Stomach (tissue), 9 donors: ENCODE results near the gene UBXN6. TPM values are rescaled to one million over a fixed set of nuclear protein-coding genes. Genes with fewer than 3 reads are reported as not detected.

Source experiments
- DNase-seq, 2 donors: peaks; one replicate each; pipeline versions ENCODE4 v3.0.0 to v3.0.0-alpha.2; 2013 to 2019
- H3K27ac ChIP-seq, 5 donors: fragments of 200-600 bp in 4 of 5; sonication (generic) in 4 of 5; one replicate each; pipeline ENCODE4 v1.5.1; 2013 to 2019; ENCODE audit warnings: mild to moderate bottlenecking in 1 of 5, moderate library complexity in 1 of 5
- H3K27me3 ChIP-seq, 3 donors: fragments of 200-600 bp; sonication (generic); one replicate each; pipeline ENCODE4 v1.5.1; 2017 to 2019; ENCODE audit warnings: mixed run types in 1 of 3
- H3K36me3 ChIP-seq, 4 donors: fragments of 200-600 bp; sonication (generic); 1 replicate in 3 of 4; 2 replicates in 1 of 4; pipeline ENCODE4 v1.5.1; 2016 to 2019
- H3K4me1 ChIP-seq, 4 donors: fragments of 200-600 bp; sonication (generic); one replicate each; pipeline ENCODE4 v1.5.1; 2016 to 2019
- H3K4me3 ChIP-seq, 4 donors: fragments of 200-600 bp; sonication (generic) in 3 of 4; one replicate each; pipeline ENCODE4 v1.5.1; 2016 to 2019; ENCODE audit warnings: mild to moderate bottlenecking in 1 of 4
- H3K9me3 ChIP-seq, 4 donors: fragments of 200-600 bp; sonication (generic); one replicate each; pipeline ENCODE4 v1.5.1; 2016 to 2019
- EP300 ChIP-seq: sonication (generic); formaldehyde crosslinking; IDR thresholded peaks from one replicate; pipeline ENCODE4 v1.6.1; 2017; ENCODE audit warnings: antibody characterized with exemption
- POLR2A ChIP-seq, 4 donors: fragments of 450-650 bp; IDR thresholded peaks; one replicate each; pipeline ENCODE4 v1.6.1; 2016; ENCODE audit warnings: antibody characterized with exemption in 4 of 4, control low read depth in 2 of 4, mild to moderate bottlenecking in 1 of 4, moderate library complexity in 1 of 4
- POLR2AphosphoS5 ChIP-seq, 3 donors: sonication (generic); formaldehyde crosslinking; IDR thresholded peaks; one replicate each; pipeline ENCODE4 v1.6.1; 2016; ENCODE audit warnings: antibody characterized with exemption in 3 of 3
- WGBS, 5 donors: extraction: QIAGEN DNeasy Blood & Tissue Kit in 3 of 5; methylation state at CpG; one replicate each; pipeline versions ENCODE4 v1.1.5 to v1.1.7; 2013 to 2018; 5-methylcytosine and 5-hydroxymethylcytosine counted together
- intact Hi-C: fragments of 100-400 bp; cut with DNase I; formaldehyde crosslinking; loops from one replicate; pipeline ENCODE4 v1.15.1; 2023; ENCODE audit warnings: low total_unique reads
- polyA plus RNA-seq, 3 donors: library from polyadenylated mRNA; stranded (reverse); fragments of 200-250 nt; gene quantifications; one replicate each; pipeline ENCODE4 v1.2.3, GENCODE V29; 2013
- total RNA-seq, 5 donors: library from RNA; depleted of rRNA; stranded (reverse); fragments of >200 nt; gene quantifications; one replicate each; pipeline versions ENCODE4 v1.1.0 to v1.2.3, GENCODE V29; 2014 to 2016
- TF ChIP-seq, protein P1 (sequence below), 7 experiments: fragments of 450-650 bp in 4 of 7; fragments of 200-600 bp in 3 of 7; sonication (generic) in 3 of 7; IDR thresholded peaks; one replicate each; pipeline ENCODE4 v1.5.1; 2016 to 2019; ENCODE audit warnings: antibody characterized with exemption in 7 of 7, control low read depth in 2 of 7, mild to moderate bottlenecking in 1 of 7
- donor health status: healthy with polysubstance abuse.
- donor health status: Bipolar disorder and iron deficiency.
- donor health status: healthy.

Gene UBXN6
- total and polyA plus RNA-seq, 8 donors = 19.3 to 208 (median 93.4) TPM

GRCh38 chr19:4430760-4431159 lies 26.8 kb downstream of the UBXN6 start:
- peaks cover 15 to 71% (median 67%) of the 10 kb centered on the region in 4 donors for H3K36me3 ChIP-seq
- peak in 1 of 2 donors; percentile 15 for DNase-seq
- 85 to 91% (median 88%) methylated on average over 11 to 12 of the region's 12 CpGs for WGBS, 5 donors
- intact Hi-C loops = no loop called here
- H3K4me1 ChIP-seq = no peaks in the 10 kb centered on the region
- no peak overlapping the region for H3K4me3 ChIP-seq
- H3K27ac ChIP-seq = no peak overlapping the region
- no peak for TF ChIP-seq POLR2AphosphoS5 (IDR thresholded peaks at IDR 0.05)
- no peak for TF ChIP-seq POLR2A (IDR thresholded peaks at IDR 0.05)
- TF ChIP-seq EP300 = no peak
- TF ChIP-seq, protein P1, sequence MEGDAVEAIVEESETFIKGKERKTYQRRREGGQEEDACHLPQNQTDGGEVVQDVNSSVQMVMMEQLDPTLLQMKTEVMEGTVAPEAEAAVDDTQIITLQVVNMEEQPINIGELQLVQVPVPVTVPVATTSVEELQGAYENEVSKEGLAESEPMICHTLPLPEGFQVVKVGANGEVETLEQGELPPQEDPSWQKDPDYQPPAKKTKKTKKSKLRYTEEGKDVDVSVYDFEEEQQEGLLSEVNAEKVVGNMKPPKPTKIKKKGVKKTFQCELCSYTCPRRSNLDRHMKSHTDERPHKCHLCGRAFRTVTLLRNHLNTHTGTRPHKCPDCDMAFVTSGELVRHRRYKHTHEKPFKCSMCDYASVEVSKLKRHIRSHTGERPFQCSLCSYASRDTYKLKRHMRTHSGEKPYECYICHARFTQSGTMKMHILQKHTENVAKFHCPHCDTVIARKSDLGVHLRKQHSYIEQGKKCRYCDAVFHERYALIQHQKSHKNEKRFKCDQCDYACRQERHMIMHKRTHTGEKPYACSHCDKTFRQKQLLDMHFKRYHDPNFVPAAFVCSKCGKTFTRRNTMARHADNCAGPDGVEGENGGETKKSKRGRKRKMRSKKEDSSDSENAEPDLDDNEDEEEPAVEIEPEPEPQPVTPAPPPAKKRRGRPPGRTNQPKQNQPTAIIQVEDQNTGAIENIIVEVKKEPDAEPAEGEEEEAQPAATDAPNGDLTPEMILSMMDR (IDR thresholded peaks at IDR 0.05) = no peak
- H3K27me3 ChIP-seq = no peaks in the 10 kb centered on the region
- no peaks in the 10 kb centered on the region for H3K9me3 ChIP-seq

DNA sequence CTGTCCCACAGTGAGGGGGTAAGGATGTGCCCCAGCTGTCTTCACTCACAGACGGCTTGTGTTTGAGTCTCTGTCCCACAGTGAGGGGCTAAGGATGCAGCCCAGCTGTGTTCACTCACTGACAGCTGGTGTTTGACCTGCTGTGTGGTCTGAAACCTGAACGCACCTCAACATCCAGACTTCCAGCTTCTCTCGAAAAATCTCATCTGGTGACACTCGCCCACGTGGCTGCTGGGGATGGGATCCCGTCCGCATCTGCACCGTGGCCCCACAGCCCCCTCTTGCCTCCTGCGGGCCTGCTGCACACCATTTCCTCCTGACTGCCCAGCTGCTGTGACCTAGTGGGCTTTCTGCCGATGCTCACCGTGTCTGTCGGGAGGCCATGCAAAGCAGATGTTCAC lies 27.8 kb downstream of the UBXN6 start:
- Histone ChIP-seq H3K27ac (no peak overlapping the region), H3K9me3 (no peaks in the 10 kb centered on the region), H3K36me3 (peaks cover 15 to 72% (median 71%) of the 10 kb centered on the region in 4 donors), H3K27me3 (no peaks in the 10 kb centered on the region), H3K4me3 (no peak overlapping the region), H3K4me1 (no peaks in the 10 kb centered on the region)
- intact Hi-C loops = no loop called here
- 83 to 89% (median 85%) methylated on average over 12 of the region's 12 CpGs for WGBS, 5 donors
- DNase-seq = no peak
- TF ChIP-seq POLR2AphosphoS5 (IDR thresholded peaks at IDR 0.05) (no peak), POLR2A (IDR thresholded peaks at IDR 0.05) (no peak), EP300 (no peak)
- TF ChIP-seq, protein P1 (IDR thresholded peaks at IDR 0.05) = no peak

DNA sequence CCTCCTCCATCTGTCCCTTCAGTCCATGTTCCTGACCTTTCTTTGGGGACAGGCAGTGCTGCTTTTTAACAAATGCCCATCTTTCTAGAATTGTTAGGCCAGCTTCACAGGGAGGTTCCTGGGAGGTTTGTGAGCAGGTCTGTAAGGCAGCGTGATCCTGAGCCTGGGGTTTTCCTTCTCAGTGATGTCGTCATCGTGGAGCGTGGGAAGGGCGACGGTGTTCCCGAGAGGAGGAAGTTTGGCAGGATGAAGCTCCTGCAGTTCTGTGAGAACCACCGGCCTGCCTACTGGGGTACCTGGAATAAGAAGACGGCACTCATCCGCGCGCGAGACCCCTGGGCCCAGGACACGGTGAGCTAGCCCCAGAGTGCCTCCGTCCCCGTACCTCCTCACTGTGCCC lies 28.3 kb downstream of the UBXN6 start:
- H3K4me3 ChIP-seq = no peak overlapping the region
- TF ChIP-seq EP300 (no peak), POLR2AphosphoS5 (IDR thresholded peaks at IDR 0.05) (no peak), POLR2A (IDR thresholded peaks at IDR 0.05) (no peak)
- TF ChIP-seq, protein P1 (IDR thresholded peaks at IDR 0.05) = no peak
- no peaks in the 10 kb centered on the region for H3K9me3 ChIP-seq
- H3K4me1 ChIP-seq = no peaks in the 10 kb centered on the region
- H3K27me3 ChIP-seq = no peaks in the 10 kb centered on the region
- no peak overlapping the region for H3K27ac ChIP-seq
- peaks cover 12 to 72% (median 69%) of the 10 kb centered on the region in 4 donors for H3K36me3 ChIP-seq
- no peak for DNase-seq
- 92 to 97% (median 93%) methylated on average over 16 of the region's 16 CpGs for WGBS, 5 donors
- intact Hi-C loops = no loop called here

DNA sequence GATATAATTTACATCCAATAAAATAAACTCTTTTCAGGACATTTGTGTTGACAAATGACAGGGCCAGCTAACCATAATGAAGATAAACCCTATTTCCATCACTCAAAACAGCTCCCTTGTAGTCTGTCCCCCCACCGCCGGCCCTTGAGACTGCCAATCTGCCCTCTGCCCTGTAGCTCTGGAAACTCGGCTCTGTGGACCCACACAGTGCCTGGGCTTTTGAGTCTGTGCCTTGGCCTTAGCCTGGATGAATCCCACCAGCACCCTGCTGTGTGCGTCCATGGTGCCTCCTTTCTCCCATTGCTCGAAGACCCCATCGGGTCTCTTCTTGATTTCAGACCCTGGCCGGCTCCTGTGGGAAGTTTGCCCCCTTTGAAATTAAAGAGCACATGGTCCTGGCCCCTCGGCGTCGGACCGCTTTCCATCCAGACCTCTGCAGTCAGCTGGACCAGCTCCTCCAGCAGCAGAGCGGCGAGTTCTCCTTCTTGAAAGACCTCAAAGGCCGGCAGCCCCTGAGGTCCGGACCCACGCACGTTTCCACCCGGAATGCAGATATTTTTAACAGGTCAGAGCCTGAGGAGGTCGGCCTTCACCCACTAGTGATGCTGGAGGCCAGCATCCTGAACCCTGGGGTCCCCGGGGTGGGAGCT lies 29.1 kb downstream of the UBXN6 start:
- no peaks in the 10 kb centered on the region for H3K9me3 ChIP-seq
- no peaks in the 10 kb centered on the region for H3K27me3 ChIP-seq
- H3K27ac ChIP-seq = no peak overlapping the region
- intact Hi-C loops = no loop called here
- TF ChIP-seq POLR2AphosphoS5 (IDR thresholded peaks at IDR 0.05) (no peak), EP300 (no peak), POLR2A (IDR thresholded peaks at IDR 0.05) (no peak)
- TF ChIP-seq, protein P1 (IDR thresholded peaks at IDR 0.05) = no peak
- H3K36me3 ChIP-seq = peaks cover 9 to 72% (median 68%) of the 10 kb centered on the region in 4 donors
- H3K4me3 ChIP-seq = no peak overlapping the region
- DNase-seq = no peak
- WGBS, 5 donors = 90 to 95% (median 92%) methylated on average over 13 to 20 of the region's 20 CpGs
- no peaks in the 10 kb centered on the region for H3K4me1 ChIP-seq
